ENCODE results near the gene HSD17B1.
"Not testable (repeated sequence)": the region's sequence is repeated elsewhere in the genome, so short reads cannot be mapped to it uniquely, and the experiment has no call there.

Gene HSD17B1, protein sequence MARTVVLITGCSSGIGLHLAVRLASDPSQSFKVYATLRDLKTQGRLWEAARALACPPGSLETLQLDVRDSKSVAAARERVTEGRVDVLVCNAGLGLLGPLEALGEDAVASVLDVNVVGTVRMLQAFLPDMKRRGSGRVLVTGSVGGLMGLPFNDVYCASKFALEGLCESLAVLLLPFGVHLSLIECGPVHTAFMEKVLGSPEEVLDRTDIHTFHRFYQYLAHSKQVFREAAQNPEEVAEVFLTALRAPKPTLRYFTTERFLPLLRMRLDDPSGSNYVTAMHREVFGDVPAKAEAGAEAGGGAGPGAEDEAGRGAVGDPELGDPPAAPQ

DNA sequence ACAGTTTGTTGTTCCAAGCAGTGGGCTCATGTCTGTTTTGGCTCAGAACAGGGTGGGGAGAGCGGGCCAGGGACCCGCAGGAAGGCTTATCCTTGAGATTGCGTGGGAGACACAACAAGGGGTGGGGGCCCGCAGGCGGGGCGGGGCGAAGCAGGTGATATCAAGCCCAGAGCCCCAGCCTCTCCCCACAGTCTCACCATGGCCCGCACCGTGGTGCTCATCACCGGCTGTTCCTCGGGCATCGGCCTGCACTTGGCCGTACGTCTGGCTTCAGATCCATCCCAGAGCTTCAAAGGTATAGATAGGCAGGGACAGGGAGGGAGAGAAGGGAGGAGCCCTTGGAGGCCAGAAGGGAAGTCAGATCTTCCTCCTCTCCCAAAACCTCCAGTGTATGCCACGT lies at the start of gene HSD17B1:
HSD17B1 (plus strand) TSS at position 188 of the 400 bp plus-strand sequence; CDS start at position 199, 11 bp downstream.
- not testable (repeated sequence) for DNase-seq (ENCODE audit: low read depth)

DNA sequence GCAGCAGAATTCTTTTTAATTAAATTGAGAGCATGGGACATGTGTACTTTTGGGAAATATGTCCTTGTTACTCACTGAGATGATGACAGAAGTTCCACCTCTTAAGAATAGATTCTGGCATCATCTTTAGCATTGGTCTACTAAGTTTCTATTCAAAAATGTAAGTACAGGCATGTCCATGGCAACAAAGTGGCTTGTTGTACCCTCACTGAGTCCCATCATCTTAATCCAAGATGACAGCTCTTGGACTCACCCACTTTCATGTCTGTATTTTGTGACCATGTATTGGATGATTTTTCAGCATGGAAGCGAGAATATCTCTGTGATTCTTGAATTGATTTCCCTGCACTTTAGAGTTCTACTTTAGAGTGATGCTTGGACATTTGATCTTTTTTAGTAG lies 49.8 kb upstream of the HSD17B1 start:
- no peak for DNase-seq (ENCODE audit: low read depth)

DNA sequence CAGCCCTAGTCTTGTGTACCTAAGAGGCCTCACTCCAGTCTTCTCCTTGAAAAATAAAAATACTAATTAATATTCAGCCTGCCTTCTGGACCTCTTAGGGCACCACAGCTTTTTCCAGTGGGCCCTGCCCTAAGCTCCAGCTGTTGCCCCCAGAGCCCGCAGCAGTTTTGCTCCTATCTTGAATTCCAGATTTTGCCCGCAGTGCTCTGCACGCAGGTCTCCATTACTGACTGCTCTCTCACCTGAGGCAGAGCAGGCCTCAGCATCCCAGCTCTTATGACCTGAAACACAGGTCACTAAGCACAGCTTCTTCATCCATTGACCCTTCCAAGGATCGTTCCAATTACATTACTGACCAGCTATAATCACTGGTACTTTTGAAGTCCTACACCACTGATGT lies 45.1 kb upstream of the HSD17B1 start:
- no peak for DNase-seq (ENCODE audit: low read depth)

DNA sequence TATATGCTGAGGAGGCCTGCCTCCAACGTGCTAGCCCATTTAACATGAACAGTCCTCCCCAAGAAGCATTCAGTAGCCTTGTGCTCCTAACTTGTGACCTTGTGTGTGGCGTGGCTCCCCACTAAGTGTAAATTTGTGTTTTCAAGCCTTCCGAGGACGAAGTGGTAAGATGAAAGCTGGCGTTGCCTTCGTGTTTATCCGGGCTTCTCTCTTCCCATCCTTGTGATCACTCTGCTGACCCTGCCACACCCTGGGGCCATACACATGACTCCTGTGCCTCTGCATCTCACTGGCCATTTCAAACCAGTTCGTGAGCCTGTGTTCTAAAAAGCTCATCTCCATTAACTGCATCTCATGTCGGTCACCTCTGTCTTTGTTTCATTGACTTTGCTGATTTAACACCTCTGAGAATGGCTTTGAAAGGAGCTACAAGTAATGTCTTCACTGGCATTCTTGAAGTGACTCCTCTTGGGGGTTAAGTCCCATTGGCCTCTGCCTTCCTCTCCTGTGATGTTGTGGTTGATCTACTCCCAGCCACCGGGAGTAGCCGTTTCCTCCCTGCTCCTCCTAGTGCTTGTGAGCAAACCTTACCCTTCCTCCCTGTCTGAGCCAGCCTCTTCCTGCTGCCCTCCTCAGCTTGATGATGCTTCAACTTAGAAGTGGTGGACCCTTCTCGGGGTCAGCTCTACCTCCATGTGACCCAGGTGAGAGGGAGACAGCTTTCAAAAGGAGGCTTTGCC lies 44.1 kb upstream of the HSD17B1 start:
- DNase-seq (ENCODE audit: low read depth), result no peak

DNA sequence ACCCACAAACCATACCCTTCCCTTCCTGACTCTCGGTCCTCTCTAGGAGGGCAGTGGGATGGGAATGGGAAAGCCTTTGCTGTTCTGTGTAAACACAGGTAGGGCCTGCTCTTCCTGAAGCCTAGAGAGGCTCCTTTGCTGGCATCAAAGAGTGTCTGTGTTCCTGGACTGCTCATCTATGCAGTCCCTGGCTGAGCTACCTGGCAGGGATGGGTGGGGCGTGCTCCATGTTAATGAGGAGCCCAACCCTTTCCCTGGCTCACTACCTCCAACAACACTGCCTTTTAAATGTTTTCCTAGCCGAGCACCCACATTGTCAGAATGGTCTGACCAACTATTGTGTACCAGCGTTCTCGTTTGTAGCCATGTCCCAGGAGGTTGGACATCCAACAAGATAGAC lies 43.3 kb upstream of the HSD17B1 start:
- DNase-seq (ENCODE audit: low read depth), result no peak

DNA sequence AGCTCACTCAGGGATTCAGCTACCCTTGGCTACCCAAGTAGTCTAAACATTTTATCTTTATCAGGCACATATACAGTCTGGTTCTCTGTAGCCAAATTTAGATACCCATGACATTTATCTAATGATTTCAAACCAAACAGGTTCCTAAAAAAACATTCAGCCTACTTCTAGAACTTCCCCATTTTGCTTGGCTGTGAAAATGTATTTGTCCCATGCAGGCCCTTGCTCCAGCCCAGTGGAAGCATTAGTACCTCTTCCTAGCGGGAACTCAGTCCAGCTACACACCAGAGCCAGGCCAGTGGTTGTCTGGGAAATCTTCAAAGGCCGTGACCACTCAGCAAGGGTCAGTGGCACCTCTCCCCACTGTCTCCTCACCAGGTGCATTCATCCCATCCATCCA lies 42.9 kb upstream of the HSD17B1 start:
- DNase-seq (ENCODE audit: low read depth), result no peak

DNA sequence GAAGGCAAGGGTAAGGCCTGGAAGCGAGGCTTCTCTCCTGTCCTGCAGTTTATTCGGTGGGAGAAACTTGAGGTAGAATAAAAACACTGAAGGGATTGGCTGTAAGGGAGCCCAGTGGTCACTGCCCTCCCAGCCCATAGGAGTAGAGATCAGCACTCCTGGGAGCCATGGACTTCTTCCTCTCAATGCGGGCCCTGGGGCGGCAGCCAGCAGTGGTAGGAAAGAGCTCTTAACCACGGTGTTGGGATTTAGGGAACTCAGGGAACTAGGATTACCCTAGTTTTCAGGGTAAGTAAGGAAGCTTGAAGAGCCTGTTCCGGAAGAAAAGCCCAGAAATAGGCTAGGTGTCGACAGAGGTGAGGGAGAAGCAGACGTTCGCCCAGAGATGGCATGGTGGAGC lies 40.5 kb upstream of the HSD17B1 start:
- no peak for DNase-seq (ENCODE audit: low read depth)

DNA sequence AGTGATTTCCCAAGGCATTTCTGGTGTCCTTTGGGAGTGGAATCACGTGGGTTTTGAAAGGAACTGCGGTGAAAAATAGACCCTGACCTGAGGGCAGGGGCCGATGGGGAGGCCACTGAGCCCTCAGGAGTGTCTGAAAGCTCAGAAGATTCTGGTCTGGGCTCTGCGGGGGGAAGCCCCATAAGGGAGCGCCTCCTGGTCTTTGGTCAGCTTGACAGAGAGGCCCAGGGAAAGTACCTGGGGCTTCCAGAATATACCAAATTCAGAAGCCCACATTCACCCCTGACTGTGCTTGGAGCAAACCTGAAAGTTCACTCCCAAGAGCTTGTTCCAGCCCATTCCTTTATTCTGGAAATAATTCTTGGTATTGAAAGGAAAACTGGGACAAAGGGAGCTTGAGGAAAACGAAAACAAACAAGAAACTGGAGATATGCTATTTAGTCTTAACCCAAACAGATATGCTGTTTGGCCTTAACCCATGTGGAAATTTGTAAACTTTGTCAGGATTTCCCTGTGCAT lies 39.9 kb upstream of the HSD17B1 start:
- DNase-seq (ENCODE audit: low read depth), result no peak

DNA sequence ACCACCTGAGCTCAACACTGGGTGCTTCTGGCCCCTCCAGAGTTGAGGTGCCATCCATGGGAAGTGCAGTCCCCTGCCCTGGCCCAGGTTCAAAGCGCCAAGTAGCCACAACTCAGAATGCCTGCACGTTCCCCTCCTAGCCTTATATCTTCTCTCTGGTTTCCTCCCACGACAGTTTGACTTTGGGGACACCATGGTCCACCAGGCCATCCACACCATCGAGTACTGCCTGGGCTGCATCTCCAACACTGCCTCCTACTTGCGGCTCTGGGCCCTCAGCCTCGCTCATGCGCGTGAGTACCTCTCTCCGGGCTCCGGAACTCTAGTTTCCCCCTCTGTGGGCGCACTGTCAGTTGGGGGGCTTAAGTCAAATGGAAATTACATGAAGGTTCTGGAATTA lies 39.0 kb upstream of the HSD17B1 start:
- DNase-seq (ENCODE audit: low read depth), result no peak

DNA sequence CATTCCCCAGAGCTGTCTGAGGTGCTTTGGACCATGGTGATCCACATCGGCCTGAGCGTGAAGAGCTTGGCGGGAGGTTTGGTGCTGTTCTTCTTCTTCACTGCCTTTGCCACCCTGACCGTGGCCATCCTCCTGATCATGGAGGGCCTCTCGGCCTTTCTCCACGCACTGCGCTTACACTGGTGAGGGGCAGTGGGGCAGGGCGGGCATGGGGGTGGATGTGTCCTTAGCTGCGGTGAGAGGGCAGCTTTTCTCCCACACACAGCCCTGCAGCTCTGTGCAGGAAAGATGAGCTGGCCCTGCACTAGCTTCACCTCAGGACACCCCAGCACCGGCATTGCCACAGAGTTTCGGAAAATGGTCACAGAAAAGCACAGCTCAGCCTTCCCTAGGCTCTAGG lies 38.4 kb upstream of the HSD17B1 start:
- DNase-seq (ENCODE audit: low read depth), result no peak

DNA sequence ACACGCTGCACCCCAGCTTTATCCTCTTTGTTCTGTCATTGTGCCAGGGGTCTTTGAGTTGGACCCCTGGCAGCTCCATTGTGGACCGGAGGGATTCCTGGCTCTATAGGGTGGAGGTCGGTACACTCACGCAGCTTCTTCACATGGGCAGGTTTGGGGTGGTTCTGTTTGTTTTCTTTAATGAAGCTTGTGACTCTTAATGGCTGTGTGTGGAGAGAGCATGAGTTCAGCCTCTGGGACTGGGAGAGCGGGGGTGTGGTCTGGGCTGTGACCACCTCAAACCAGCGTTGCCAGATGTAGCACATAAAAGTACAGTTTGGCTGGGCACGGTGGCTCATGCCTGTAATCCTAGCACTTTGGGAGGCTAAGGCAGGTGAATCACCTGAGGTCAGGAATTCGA lies 37.9 kb upstream of the HSD17B1 start:
- DNase-seq (ENCODE audit: low read depth), result no peak

DNA sequence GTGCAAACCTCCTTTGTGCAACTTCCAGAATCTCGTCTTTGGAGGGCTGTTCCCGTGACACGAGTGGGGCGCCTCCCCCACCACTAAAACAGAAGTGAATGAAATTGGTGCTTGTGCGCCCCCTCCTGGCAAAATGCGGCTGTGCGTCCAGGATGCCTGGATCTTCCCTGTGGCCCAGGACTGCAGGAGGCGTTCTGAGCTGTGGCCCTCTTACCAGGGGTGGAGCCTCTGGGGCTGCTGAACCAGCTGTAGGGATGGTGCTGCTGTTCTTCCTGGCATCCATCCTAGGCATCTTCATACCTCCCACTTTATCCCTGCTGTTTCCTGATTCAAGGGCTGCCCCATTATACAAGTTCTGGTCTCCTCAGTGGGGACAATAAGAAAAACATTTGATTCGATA lies 35.2 kb upstream of the HSD17B1 start:
- DNase-seq (ENCODE audit: low read depth), result peak; percentile 66

DNA sequence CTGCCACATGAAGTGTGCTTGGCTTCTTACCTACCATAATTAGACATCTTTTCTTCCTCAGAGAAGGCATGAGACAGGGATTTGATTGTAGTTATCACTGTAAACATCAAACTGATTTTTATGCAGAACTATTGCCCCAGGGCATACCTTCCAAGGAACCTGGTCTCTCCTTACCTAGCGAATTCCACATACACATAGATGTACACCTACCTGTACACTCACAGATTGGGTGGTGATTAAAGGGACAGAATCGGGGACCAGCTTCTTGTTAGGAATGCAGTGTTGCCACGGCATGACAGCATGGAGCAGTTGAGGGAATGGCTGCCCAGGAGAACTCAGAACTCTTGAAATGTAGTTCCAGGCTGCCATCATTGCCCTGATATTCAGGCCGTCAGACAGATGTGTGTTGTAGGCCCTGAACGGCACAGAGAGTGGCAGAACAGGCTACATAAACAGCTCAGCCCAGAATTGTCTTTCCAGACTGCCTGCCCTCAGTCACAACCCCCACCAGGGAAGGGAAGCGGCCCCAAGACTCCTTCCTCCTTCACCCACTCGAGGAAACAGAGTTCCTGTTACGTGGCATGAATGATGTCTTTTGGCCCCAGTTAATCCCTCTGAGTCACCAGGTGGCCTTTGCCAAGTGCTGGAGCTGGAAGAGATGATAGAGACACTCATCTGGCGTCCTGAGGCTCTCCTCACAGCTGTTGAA lies 34.5 kb upstream of the HSD17B1 start:
- no peak for DNase-seq (ENCODE audit: low read depth)

DNA sequence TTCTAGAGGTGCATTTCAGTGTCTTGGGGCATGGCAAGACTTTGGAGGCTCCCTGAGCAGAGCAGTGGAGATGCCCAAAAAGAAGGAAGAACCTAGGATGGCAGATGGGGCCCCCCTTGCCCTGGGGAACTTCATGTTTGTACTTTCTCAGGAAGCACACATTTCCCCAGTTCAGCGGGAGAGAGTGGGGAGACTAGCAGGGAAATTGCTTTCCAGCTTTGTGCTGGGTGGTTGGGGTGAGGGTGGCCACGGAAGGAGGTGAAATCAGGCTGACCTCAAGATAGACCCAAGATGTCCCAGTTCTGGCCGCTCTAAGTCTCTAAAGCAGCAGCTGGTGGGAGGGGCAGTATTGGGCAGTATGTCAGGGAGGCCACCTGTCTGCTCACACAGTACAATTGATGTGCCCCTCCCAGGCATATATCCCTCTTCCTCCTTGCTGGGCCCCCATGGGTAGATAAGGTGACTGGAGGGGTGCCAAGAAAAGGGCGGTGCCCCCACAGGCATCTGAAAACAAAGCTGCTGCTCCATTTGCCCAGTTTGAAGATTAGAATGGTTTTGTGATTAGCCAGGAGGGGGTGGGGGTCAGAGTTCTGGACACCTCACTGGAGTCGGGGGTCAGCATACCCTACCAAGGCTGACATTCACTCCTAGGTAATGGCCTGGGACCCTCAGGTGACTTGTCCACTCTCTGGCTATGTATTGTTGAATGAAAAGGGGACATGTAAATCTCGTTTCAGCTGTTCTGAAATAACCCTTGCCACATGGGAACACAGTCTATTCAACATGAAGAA lies 33.8 kb upstream of the HSD17B1 start:
- no peak for DNase-seq (ENCODE audit: low read depth)

DNA sequence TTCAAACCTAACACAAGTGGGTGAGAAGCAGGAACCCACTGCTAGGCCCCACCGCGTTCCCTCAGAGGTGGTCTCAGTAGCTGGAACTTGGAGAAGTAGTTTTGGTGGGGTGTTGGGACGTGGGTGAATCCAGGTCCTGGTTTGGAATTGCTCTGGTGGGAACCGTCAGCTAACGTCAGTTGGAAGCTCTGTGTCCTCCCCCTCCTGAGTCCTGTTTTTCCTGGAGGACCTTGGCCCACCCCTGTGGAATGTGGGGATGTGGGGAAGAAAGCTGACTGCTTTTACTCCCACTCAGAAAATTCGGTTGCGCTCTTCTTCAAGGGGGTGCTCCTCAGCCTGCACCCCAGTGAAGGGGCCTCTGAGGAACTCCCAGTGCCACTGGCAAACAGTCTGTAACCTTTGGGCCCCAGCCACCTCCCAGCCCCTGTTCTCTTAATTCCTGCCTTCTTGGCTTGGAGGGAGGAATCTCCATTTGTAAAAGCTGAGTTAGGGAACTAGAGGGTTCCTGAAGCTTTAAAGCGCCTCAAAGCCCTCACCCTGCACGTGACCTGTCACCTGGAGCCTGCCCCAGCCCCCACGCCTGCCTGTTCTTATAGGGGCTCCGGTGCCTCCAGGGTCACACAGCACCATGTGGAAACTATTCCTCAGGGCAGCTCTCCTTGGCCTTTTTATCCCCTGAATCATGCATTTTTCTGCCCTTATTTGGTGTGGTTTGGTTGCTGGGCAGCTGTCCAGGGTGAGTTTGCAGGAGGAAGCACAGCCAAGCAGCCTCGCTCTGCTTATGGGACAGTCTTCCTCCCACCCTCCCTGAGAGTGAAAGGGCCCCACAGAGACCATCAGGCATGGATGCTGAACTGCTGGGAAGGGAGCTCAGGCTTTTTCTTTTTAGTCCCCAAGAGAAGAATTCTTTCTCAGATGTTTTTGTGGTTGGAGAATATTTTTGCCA lies 32.9 kb upstream of the HSD17B1 start:
- no peak for DNase-seq (ENCODE audit: low read depth)

DNA sequence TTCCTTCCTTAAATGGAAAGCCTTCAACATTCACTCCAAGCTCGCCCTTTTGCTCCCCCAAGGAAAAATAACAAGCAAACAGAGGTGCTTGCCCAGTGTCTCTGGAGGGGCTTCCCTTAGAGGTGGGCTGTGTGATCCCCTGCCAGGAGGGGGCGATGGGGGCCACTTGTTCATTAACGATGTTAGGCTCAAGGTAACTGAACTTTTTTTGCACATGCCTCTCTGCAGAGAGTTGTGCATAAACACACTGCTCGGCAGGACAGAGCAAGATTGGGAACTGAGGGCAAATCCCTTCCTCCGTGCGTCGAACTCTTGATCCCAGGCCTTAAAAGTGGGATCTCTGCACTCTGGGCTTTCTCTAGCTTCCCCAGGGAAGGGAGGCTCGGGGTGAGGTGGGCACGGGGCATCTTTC lies 32.2 kb upstream of the HSD17B1 start:
- DNase-seq (ENCODE audit: low read depth), result no peak

DNA sequence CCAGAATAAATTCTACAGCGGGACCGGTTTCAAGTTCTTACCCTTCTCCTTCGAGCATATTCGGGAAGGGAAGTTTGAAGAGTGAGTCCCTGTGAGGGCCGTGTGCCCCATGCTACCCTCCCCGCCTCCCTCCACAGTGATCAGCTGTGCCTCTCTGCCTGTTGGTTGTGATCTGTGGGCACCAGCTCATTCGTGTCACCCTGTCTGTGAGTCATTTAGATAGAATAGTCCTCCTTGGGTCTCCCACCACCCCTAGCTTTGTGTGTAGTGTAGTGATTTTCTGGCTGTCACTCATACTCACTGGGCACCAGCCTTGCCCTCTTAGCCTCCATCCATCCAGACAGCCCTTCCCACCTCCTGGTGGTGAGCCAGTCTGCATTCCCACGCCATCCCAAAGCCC lies 31.7 kb upstream of the HSD17B1 start:
- no peak for DNase-seq (ENCODE audit: low read depth)

DNA sequence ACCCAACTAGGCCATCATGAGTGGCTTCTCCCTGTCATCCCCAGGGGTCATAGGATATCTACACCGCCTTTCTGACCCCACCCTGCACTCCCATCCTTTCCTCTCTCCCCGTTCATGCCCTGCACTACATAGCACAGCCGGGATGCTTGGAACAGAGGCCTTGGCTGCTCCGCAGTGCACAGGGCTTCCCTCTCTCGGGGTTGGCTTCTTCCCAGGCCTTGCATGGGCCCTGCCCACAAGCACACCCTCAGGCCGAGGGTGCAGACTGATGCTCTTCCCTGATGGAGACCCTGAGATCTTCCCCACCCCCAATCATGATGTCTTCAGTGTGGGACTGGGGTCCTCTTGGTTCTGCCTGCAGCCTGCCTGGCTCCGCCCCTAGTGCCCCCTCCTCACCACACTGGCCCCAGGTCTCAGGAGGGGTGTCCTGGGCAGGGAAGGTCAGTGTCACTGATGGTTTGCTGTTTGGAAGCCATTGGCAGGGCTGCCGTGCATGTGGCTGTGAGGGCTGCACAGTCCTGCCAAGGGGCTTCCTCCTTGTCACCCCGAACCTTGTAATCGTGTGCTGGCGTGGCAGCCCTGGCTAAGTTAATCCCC lies 31.0 kb upstream of the HSD17B1 start:
- DNase-seq (ENCODE audit: low read depth), result no peak

DNA sequence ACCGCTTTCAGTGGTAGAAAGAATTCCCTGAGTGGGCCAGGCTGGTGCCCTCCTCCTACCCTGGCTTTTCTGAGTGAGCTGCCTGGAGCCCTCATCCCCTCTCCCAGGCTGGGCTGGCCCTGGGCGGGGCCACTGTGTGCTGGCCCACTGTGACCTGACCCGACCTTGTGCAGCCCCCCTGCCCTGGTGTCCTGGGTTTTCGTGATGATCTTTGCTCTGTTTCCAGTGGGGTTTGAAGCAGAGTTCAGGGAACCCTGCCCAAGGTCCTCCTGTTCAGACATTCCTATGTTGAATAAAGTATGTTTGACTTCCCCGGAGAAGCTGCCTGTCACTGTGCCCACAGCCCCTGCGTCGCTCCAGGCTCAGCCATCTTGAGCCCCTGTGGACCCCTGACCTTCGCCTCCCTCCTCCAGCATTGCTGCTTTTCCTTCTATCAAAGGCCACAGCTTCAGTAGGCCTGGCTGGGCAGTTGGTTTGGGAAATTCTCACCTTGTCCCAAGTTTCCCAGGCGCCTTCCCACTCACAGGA lies 30.4 kb upstream of the HSD17B1 start:
- DNase-seq (ENCODE audit: low read depth), result no peak

DNA sequence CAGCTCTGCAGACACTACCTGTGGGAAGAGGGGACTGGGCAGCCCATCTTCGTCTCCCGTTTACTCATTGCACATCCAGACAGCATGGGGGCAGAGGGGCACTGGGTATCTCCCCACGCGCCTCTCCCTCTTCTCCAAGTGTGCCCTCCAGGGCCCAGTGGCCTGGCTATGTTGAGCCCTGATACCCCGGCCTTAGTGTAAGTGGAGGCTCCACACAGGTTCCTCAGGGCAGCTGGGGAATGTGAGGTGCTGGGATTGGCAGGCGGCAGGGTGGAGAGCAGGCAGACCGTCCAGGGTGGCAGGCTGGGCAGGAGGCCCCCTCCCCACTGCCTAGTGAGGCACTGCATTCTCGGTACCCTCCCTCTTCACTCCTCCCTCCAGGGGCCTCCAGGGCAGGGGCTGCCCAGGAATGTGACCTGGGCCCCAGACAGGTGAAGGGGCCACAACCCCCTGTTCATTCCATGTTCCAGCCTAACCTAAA lies 29.9 kb upstream of the HSD17B1 start:
- DNase-seq (ENCODE audit: low read depth), result no peak

Measured in activated T-cell treated with anti-CD3 and anti-CD28 coated beads for 24 hours (primary cell).